DOHH2 (cell line): Measurements from ENCODE around the gene ATG2B.
A peak's percentile ranks its signal among the peaks of the same experiment; 100 is the strongest.

Experiments used
- H3F3A ChIP-seq: fragments of 200-600 bp; sonication (generic), shearing (Covaris generic); 2 replicates; pipeline ENCODE4 v1.6.0; 2016; ENCODE audit warnings: antibody characterized with exemption, mild to moderate bottlenecking; ENCODE audit not compliant: control insufficient read depth, insufficient read depth
- H3K27ac ChIP-seq: fragments of 200-600 bp; sonication (generic); 2 replicates; pipeline ENCODE4 v1.5.1; 2014; ENCODE audit warnings: low read depth, mild to moderate bottlenecking, low read length, moderate library complexity
- H3K27me3 ChIP-seq: fragments of 200-600 bp; sonication (generic); 2 replicates; pipeline ENCODE4 v1.6.1; 2014; ENCODE audit warnings: mild to moderate bottlenecking, low read length, mixed read lengths; ENCODE audit not compliant: control insufficient read depth
- H3K36me3 ChIP-seq: fragments of 200-600 bp; sonication (generic); 2 replicates; pipeline ENCODE4 v1.6.1; 2014; ENCODE audit warnings: mild to moderate bottlenecking, low read length, moderate library complexity, mixed read lengths; ENCODE audit not compliant: control insufficient read depth
- H3K4me1 ChIP-seq: fragments of 200-600 bp; sonication (generic); 2 replicates; pipeline ENCODE4 v1.6.1; 2014; ENCODE audit warnings: mild to moderate bottlenecking, low read length, mixed read lengths; ENCODE audit not compliant: control insufficient read depth
- H3K4me2 ChIP-seq: fragments of 200-600 bp; sonication (generic); 2 replicates; pipeline ENCODE4 v1.6.0; 2014; ENCODE audit warnings: mild to moderate bottlenecking, low read length, moderate library complexity
- H3K4me3 ChIP-seq: fragments of 200-600 bp; sonication (generic); 2 replicates; pipeline ENCODE4 v1.5.1; 2014; ENCODE audit warnings: mild to moderate bottlenecking, low read length, mixed read lengths
- H3K79me2 ChIP-seq: fragments of 200-600 bp; sonication (generic); 2 replicates; pipeline ENCODE4 v1.6.1; 2014; ENCODE audit warnings: mild to moderate bottlenecking, low read length, mixed read lengths; ENCODE audit not compliant: control insufficient read depth
- H3K9me2 ChIP-seq: fragments of 200-600 bp; sonication (generic); replicated peaks from 2 replicates; pipeline ENCODE4 v1.6.1; 2014; ENCODE audit warnings: mild to moderate bottlenecking, low read length, mixed read lengths; ENCODE audit not compliant: control insufficient read depth
- H3K9me3 ChIP-seq: fragments of 200-600 bp; sonication (generic); 2 replicates; pipeline ENCODE4 v1.6.1; 2014; ENCODE audit warnings: antibody characterized with exemption, low read length, mixed read lengths; ENCODE audit not compliant: control insufficient read depth, insufficient read depth
- H4K20me1 ChIP-seq: fragments of 200-600 bp; sonication (generic); 2 replicates; pipeline ENCODE4 v1.6.0; 2014; ENCODE audit warnings: low read depth, mild to moderate bottlenecking, antibody characterized with exemption, low read length, moderate library complexity; ENCODE audit not compliant: control insufficient read depth, insufficient read depth
- CTCF ChIP-seq: fragments of 200-600 bp; sonication (generic); IDR thresholded peaks from one replicate; pipeline ENCODE4 v1.5.1; 2014; ENCODE audit warnings: antibody characterized with exemption, mild to moderate bottlenecking, low read depth, low read length; ENCODE audit not compliant: poor library complexity, severe bottlenecking
- EZH2phosphoT487 ChIP-seq: fragments of 200-600 bp; sonication (generic); IDR thresholded peaks from 2 replicates; pipeline ENCODE4 v1.6.1; 2017; ENCODE audit warnings: borderline replicate concordance, mild to moderate bottlenecking, antibody characterized with exemption, low read length, moderate library complexity, mixed read lengths

ATG2B gene

GRCh38 chr14:96370528-96370927 is 7.4 kb upstream of the ATG2B start:
- no peaks in the 10 kb centered on the region for H3K9me2 ChIP-seq
- H3K9me3 ChIP-seq, result no peaks in the 10 kb centered on the region
- H3F3A ChIP-seq, result no peaks in the 10 kb centered on the region
- H3K4me3 ChIP-seq, result no peak overlapping the region
- H3K79me2 ChIP-seq, result peaks cover 54% of the 10 kb centered on the region
- H3K27ac ChIP-seq, result no peak overlapping the region
- H3K4me1 ChIP-seq, result no peaks in the 10 kb centered on the region
- no peak overlapping the region for H3K4me2 ChIP-seq
- H3K36me3 ChIP-seq, result no peaks in the 10 kb centered on the region
- no peaks in the 10 kb centered on the region for H3K27me3 ChIP-seq
- TF ChIP-seq CTCF, result no peak
- TF ChIP-seq EZH2phosphoT487, result no peak
- peaks cover 5% of the 10 kb centered on the region; the same call in 1 of the 2 replicates for H4K20me1 ChIP-seq

GRCh38 chr14:96368534-96368933 is 5.4 kb upstream of the ATG2B start:
- H3K36me3 ChIP-seq, result no peaks in the 10 kb centered on the region; the same call in 1 of the 2 replicates
- no peak overlapping the region for H3K27ac ChIP-seq
- no peak for TF ChIP-seq EZH2phosphoT487
- TF ChIP-seq CTCF, result no peak
- peaks cover 12% of the 10 kb centered on the region for H3K4me1 ChIP-seq
- H4K20me1 ChIP-seq, result peaks cover 5% of the 10 kb centered on the region; the same call in 1 of the 2 replicates
- no peak overlapping the region for H3K4me2 ChIP-seq
- H3K9me3 ChIP-seq, result no peaks in the 10 kb centered on the region
- no peaks in the 10 kb centered on the region for H3K9me2 ChIP-seq
- no peak overlapping the region for H3K4me3 ChIP-seq
- peaks cover 72% of the 10 kb centered on the region for H3K79me2 ChIP-seq
- no peaks in the 10 kb centered on the region for H3K27me3 ChIP-seq
- H3F3A ChIP-seq, result no peaks in the 10 kb centered on the region

- H4K20me1 ChIP-seq, result peaks cover 7% of the 10 kb centered on the region; the same call in 1 of the 2 replicates
- H3K9me3 ChIP-seq, result no peaks in the 10 kb centered on the region
- H3K9me2 ChIP-seq, result no peaks in the 10 kb centered on the region
- peaks cover 27% of the 10 kb centered on the region for H3K4me1 ChIP-seq
- peaks cover 9% of the 10 kb centered on the region for H3K36me3 ChIP-seq
- no peak for TF ChIP-seq CTCF
- no peak for TF ChIP-seq EZH2phosphoT487
- no peaks in the 10 kb centered on the region for H3F3A ChIP-seq
- H3K79me2 ChIP-seq, result peaks cover 86% of the 10 kb centered on the region
- H3K4me3 ChIP-seq, result peak overlapping the region; percentile 84; the same call in 1 of the 2 replicates
- peak overlapping the region; percentile 91 for H3K4me2 ChIP-seq
- H3K27me3 ChIP-seq, result no peaks in the 10 kb centered on the region
- H3K27ac ChIP-seq, result no peak overlapping the region
These were observed 1.8 kb upstream of the ATG2B start for GRCh38 chr14:96364962-96365361.
